GM19438 (cell line): ENCODE results near the gene GPX3.

Source experiments
- ATAC-seq: cut with Tn5 transposase; IDR thresholded peaks from one replicate; pipeline ENCODE4 v1.9.1; 2021; ENCODE audit warnings: low read depth; ENCODE audit not compliant: unreplicated experiment

The GPX3 gene

GRCh38 chr5:151075698-151076331 lies 55.4 kb downstream of the GPX3 start:
- no peak for ATAC-seq

DNA sequence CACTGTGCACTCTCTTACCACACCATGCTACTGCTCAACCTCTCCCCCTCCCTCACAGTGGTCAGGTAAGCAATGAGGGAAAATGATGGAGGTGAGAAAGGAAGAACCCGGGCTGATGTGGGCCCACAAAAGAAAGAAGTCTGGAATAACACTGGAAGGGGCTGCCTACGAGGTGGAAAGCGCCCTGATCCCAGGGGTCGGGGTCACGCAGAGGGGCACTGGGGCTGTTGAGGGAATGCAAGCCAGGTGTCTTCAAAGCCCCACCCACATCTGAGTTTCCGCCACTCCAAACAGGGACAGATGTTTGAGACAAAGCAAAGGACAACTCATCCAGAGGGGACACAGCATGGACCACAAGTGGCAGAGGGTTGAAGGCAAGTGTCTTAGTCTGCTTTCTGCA lies 56.2 kb downstream of the GPX3 start:
- no peak for ATAC-seq

DNA sequence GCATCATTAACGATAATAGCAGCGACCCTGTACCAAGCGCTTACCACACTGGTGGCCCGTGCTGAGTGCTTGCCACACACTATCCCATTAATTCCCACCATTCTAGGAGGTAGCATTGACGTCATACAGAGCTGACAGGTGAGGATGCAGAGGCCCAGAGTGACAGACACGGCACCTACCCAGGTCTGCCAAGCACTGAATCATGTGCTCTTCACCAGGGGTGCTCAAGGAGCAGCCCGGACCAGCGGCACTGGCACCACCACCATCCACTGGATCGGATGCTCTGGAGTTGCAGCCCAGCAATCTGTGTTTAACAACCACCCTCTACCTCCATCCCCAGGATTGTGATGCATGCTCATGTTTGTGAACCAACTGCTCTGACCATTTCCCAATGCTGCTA lies 57.0 kb downstream of the GPX3 start:
- no peak for ATAC-seq

DNA sequence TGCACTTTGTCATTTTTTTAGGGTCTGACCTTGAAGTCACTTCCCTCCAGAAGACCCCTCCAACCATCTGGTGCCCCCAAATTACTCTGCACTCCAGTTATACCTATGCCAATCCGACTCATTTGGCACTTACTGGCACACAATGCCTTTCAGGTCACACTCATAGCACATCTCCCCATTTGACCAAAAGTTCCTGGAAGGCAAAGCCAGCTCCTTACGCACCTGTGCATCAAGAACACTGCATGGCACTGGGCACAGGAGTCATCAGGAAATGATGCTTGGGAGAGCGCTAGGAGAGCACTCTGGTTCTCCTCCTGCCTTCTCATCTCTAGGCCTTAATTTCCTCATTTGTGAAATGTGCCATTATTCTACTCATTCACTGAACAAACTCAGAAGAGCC lies 57.6 kb downstream of the GPX3 start:
- no peak for ATAC-seq
